HG03460 (cell line): ENCODE data around the gene PPP1R7.
A peak's percentile ranks its signal among the peaks of the same experiment; 100 is the strongest.
"Not testable (repeated sequence)": the region's sequence is repeated elsewhere in the genome, so short reads cannot be mapped to it uniquely, and the experiment has no call there.

Experiments
- ATAC-seq: cut with Tn5 transposase; IDR thresholded peaks from one replicate; pipeline ENCODE4 v1.9.1; 2021; ENCODE audit not compliant: unreplicated experiment

PPP1R7 gene, protein sequence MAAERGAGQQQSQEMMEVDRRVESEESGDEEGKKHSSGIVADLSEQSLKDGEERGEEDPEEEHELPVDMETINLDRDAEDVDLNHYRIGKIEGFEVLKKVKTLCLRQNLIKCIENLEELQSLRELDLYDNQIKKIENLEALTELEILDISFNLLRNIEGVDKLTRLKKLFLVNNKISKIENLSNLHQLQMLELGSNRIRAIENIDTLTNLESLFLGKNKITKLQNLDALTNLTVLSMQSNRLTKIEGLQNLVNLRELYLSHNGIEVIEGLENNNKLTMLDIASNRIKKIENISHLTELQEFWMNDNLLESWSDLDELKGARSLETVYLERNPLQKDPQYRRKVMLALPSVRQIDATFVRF

DNA sequence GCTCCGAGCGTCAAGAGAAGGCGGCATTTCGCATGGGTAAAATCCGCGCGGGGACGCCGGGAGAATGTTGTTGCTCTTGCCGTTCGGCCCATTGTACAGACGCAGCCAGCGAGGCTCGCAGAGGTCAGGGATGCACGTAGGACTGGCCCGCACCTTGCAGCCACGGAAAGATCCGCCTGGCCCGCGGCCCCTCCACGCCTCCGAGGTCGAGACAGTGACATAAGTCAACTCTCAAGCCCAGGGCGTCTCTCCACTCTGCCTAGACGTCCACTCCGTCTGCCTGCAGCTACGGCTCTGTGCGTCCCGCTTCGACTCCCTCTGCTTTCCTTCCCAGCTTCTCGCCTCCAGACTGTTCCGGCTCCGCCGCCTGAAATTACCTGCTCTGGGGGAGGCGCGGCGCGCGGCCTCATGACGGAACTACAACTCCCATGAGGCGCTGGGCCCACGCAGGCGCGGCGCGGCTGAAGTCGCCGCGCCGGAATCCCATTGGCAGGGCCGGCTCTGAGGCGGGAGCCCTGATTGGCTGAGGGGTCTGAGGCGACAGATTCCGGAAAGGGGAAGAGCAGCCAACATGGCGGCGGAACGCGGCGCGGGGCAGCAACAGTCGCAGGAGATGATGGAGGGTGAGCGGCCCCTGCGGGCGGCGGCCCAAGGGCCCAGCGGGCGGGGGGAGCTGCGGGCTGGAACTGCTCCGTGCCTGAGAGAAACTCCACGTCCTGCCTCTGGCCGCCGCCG is at the start of gene PPP1R7:
TSS of gene PPP1R7 (plus strand) at position 543 of the 735 bp plus-strand sequence. CDS start at position 572, 29 bp downstream.
- ATAC-seq: peak; percentile 66

DNA sequence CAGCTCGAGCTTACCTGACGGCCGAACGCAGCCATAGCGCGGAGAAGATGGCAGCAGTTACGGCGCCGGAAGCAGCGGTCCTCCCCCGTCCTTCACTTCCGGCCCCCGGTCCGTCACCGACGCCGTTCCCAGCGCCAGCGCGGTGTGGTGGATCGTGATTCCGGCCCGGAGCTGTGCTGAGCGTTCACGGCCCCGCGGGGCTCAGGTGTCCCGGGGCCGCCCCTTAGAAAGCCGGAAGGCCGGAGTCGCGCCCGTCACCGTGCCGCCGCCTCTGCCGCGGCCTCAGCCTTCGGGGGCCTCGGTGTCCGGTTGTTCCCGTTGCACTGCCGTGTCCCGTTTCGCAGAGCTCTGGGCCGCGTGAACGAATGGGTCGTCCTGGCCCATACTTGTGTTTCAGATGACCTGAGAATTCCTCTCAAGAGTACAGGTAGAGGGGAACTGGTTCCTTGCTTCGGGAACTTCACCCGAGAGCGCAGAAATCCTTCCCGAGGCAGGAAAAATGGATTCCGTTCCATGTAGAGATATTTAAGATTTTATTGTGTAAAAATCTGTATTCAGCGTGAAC is 47.9 kb upstream of the PPP1R7 start, which contains the start of gene MTERF4:
TSS of gene MTERF4 (minus strand) at position 49 of the 565 bp plus-strand sequence. CDS start at position 35, 14 bp downstream.
- ATAC-seq: peak; percentile 76

DNA sequence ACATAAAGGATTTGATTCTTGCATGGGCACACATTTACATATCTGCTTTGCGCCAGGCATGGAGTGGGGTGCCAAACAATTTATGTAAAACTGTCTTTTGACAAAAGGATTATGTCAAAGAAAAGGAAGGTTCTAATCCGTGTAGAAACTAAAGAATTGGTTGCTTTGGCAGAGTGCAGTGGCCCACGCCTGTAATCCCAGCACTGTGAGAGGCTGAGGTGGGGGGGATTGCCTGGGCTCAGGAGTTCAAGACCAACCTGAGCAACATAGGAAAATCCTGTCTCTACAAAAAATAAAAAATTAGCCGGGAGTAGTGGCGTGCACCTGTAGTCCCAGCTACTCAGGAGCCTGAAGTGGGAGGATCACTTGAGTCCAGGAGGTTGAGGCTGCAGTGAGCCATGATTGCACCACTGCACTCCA is 47.1 kb upstream of the PPP1R7 start:
- ATAC-seq: no peak

DNA sequence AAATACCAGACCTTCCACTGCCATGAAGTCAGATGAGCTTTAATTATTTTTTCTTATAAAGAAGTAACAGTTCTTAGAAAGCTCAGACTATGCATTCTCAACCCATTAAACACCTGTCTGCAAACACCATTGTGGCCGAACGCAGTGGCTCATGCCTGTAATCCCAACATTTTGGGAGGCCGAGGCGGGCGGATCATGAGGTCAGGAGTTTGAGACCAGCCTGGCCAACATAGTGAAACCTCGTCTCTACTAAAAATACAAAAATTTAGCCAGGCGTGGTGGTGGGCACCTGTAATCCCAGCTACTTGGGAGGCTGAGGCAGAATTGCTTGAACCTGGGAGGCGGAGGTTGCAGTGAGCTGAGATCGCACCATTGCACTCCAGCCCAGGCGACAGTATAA is 45.7 kb upstream of the PPP1R7 start:
- ATAC-seq: not testable (repeated sequence)

DNA sequence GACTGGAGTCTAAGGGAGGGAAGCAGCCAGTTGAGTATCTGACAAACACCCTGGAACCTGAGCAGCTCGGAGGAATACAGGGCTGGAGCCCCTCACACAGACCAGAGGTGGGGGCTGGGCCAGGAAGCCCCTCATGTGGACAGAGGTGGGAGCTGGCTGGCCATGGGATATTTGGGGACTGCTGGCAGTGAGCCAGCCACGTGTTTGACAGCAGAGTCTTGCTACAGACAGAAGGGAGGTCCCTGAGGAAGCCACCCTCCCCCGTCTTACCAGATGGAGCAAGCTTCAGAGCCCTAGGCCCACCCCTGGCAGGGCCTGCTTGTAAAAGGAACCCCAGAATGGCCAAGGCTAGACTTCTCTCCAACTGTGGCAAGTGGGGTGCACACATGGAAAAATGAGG is 44.6 kb upstream of the PPP1R7 start:
- ATAC-seq: no peak

DNA sequence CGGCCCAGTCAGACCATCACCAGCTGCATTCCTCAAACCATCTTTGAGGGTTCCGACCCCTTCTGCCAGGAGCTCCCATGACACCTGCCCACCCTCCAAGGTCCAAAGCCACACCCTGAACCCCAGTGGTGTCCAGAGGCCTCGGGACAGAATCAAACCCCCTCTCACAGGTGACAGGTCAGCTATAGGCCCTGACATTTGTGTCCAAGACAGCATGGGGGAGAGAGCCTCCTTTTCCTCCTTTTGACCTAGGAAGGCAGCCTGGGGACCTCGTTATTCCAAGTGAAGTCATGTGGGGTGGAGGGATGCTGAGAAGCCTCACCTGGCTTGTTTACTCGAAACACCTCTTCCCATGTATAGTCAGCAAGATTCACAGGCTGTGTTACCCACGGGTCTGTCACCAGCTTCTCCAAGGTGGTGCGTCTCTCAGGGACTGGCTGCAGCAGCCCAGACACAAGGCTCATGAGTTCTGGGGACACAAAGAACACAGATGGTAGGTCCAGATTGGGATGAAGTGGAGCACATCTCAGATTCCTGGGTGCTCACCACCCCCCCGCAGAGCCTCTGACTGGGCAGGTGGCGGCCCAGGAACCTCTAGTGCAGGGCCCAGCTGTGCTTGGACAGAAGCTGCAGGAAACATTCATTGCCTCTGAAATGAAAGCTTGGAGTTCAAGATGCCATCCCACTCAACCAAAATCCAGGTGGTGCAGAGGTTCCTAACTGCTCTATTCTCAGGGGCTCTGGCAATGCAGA is 43.1 kb upstream of the PPP1R7 start:
- ATAC-seq: no peak

DNA sequence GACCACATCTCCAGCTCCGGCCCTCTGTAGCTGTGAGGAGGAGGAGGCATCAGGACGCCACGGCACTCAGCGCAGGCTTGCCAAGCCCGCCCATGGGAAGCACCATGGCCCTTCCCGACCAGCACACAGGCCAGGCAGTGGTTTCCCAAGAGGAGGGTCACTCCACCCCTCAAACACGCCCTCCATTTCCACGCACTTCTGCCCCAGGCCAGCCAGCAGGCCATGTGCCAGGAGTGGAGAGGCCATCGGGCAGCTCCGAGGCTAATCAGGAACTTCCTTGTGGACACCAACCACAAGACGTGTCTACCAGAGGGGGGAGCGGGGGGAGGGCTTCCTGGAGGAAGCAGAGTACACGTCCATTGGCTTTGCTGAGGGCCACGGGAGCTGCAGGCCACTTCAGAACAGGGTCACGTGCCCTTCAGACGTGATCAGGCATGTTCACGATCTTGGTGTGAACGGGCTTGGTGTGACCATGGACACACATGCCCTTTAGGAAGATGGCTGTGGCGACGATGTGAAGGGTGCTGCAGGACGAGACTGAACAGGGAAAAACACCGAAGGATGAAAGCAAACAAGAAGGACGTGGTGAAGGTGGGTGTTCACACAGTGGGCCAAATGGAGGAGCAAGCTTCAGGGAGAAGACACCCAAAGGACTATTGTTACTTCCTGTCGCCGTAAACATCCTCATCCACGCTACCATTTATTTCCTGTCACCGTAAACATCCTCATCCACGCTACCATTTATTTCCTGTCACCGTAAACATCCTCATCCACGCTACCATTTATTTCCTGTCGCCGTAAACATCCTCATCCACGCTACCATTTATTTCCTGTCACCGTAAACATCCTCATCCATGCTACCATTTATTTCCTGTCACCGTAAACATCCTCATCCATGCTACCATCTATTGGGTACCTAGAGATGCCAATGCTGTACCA is 41.7 kb upstream of the PPP1R7 start:
- no peak for ATAC-seq

DNA sequence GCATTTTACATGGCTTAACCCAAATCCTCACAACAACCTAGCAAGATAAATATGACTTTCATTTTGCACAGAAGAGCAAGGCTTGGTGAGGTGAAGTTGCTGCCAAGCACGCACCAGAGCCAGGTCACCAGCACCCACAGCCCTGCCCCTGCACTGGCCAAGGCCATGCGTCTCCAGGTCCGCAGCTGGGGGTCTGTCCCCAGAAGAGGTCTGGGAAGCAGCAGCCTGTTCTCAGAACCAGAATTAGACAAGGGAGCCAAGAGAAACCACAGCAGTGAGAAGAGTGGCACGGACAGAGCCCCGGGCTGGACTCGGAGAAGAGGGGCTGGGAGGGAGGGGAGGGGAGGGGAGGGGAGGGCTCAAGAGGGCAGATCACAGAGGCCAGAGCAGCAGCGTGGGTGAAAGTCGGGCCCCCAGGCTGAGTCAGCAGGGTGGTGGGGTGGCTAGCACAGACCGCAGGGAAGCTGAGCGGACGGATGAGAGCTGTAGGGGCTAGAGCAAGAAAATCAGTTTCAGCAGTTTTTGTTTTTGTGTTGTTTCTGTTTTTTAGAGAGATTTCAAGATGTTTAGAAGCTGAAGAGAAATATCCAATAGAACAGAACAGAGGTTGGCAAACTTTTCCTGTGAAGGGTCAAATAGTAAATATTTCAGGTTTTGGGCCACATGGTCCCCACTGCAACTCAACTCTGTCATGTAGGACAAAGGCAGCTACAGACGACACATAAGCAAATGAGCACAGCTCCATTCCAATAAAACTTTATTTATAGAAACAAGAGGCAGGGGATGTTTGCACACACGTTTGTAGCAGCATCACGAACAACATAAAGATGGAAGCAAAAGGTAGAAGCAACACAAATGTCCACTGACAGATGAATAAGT is 40.8 kb upstream of the PPP1R7 start:
- ATAC-seq: no peak

DNA sequence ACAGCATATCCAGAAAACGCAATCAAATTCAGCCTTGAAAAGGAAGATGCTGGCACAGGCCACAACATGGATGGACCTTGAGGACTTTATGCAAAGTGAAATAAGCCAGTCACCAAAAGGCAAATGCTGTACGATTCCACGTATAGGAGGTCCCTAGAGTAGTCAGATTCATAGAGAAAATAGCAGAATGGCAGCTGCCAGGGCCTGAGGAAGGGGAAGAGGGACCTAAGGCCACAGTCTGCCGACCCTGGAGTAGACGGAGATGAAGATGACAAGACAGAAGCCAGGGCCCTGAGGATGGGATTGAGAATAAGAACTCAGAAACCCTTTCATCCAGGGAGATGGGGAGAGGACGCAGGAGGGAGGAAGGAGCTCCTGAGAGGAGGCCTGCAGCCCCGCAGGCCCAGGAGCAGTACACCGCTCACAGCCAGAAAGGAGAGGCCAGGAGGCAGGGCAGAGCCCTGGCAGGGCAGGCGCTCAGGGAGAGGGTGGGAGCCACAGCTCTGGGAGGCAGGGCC is 40.1 kb upstream of the PPP1R7 start:
- peak; percentile 2 for ATAC-seq

DNA sequence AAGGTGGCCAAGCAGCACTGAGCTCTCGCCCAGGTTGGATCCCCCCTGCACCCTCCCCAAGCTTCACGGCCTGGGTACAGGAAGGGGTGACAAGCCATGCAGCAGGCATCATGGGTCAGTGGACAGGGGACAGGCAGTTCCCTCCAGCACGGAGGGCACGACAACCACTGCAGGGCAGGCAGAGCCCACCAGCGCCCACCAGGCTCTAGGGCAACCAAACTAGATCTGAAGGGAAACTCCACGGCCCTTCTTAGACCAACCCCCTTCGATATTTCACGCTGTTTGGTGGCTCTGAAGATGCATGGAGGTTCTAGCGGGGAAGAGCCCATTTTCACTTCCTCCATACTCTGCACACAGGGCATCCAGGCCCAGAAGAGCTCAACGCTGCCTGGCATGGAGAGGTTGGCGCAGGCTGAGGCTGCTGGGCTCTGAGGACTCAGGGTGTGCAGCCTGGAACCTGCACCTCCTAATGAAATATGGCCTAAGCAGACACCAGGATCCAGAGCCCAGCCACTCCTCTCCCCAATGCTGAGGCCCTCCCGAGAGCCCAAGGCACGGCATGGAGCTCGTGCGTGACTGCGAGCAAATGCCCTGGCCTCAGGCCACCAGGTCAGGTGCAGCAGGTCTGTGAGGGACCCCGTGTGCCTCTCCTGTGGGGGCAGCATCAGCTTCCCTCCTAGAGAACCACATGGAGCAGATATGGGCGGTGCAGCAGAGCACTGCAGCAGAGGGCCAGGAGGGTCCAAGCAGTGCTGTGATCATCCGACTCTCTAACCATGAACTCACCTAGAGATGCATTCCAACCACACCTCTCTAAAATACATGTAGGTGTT is 39.4 kb upstream of the PPP1R7 start:
- ATAC-seq: peak; percentile 46

DNA sequence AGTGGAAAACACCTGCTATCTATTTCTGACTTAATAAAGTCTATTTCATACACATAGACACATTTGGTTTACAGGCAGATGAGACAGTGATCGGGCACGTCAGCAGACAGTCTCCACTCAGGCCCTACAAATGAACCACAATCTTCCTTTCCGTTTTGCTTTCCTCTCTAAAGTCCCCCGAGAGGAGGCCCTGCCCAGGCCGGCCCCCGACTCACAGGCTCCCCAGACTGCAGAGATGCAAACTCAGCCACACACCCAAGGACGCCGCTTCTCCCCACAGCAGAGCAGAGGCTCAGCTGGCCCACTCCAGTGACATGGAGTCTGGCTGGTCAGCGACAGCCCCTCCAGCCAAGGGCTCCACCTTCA is 38.8 kb upstream of the PPP1R7 start:
- ATAC-seq: peak; percentile 41

DNA sequence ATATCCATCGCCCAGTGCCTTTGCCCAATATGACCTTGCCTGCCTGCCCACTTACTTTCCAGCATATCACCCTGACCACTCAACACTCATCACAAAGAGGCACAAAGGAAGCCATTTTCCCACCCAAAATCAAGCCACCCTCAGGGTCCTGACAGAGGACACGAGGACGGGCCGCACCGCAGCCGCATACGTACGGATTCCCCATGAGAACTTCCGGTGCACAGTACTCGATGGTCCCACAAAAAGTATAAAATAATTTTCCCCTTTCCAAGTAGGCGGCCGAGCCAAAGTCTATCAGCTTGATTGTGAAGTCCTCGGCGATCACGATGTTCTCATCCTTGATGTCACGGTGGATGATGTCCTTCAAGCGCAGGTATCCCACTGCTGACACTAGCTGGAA is 38.2 kb upstream of the PPP1R7 start:
- ATAC-seq: no peak

DNA sequence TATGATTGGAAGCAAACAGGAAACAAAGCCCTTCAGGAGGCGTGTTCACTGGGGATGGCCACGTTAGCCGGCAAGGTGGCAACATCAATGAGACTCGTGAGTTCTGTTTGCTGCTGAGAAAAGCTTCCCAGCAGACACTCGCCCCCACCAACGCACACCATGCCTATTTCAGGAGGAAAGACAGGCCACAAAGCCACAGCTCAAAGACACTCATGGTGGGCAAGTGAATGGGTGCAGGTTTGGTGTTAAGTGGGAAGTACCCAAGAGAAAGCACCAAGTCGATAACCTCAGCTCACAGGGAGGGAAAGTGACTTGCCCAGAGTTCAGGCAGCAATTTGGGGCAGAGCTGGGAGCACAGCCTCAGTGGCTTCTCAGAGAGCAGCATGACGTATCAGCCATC is 37.7 kb upstream of the PPP1R7 start:
- ATAC-seq: no peak

DNA sequence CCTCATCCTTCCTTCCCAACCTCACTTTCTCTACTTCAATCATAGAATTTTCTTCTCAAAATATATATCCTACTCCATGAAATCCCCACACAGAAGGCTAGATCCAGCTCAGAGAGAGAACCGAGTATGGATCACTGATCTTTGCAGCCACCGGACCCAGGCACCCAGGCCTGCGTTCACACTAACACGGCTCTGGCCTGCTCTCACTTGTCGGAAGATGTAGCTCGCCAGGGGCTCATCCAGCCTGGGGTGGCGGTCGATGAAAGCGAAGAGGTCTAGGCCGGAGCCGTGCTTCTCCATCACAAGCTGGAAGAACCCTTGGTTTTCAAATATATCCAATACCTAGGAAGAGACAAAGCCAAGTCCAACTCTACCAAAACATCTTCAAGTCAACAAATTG is 35.4 kb upstream of the PPP1R7 start:
- no peak for ATAC-seq

DNA sequence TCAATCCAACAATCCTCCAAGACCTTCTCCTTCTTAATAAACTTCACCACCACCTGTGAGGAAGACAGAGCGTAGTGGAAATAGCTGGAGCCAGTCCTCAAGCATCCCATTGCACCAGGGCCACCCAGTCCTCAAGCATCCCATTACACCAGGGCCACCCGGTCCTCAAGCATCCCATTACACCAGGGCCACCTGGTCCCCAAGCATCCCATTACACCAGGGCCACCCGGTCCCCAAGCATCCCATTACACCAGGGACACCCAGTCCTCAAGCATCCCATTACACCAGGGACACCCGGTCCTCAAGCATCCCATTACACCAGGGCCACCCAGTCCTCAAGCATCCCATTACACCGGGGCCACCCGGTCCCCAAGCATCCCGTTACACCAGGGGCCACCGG is 34.9 kb upstream of the PPP1R7 start:
- ATAC-seq: no peak

DNA sequence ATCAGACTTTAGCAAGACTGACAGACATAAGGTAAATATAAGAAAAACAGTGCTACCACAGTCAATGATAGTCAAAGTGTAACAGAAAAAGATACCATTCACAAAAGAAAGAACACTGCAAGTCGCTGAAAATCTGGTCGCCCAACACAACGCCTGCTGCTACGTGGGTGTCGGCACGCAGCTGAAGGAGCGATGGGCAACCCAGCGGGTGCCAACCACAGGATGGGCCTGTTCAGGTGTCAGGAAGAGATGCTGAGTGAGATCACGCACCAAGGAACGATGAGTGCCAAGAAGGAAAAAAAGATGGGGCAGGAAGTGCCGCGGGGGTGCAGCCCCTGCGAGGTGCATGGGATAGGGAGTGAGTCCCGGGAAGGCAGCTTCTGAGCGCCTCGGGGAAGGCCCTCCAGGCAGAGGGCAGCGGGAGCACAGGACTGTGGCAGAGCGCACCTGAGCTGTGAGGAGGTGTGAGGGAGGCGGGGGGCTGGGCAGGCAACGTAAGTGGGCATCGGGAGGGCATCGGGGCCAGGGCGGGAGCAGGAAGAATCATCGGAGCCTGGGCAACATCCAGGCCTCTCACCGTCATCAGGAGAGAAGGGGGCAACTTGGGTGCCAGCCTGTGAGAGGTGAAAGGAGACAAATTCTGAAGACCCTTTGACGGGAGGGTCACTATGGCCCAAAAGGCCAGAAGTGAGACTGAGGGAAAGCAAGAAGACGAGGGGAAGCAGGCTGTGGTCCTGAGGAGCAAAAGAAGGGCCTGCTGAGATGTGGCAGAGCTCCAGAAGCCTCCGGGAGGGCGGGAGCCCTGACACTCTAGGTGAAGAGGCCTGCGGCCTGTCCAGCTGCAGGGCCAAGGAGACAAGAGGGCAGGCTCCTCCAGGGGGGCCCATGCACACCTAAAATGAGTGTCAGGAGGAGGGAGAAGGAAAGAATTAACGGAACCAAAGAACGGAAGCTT is 33.4 kb upstream of the PPP1R7 start:
- ATAC-seq: no peak
